H9 (cell line): Measurements from ENCODE around the gene EXOC3. TPM values are rescaled to one million over a fixed set of nuclear protein-coding genes. Genes with fewer than 3 reads are reported as not detected.

Experiments
- DNase-seq: peaks from one replicate; pipeline ENCODE4 v3.0.0-alpha.2; 2017
- H2AFZ ChIP-seq: one replicate; pipeline ENCODE4 v1.6.1; 2013; ENCODE audit warnings: mild to moderate bottlenecking, low read length, control low read depth, moderate library complexity
- H2AK5ac ChIP-seq: 2 replicates; pipeline ENCODE4 v1.6.1; 2013; ENCODE audit warnings: low read length, control low read depth, mixed read lengths; ENCODE audit not compliant: insufficient read length
- H2BK120ac ChIP-seq: one replicate; pipeline ENCODE4 v1.6.1; 2013; ENCODE audit warnings: low read depth, mild to moderate bottlenecking, low read length, control low read depth, inconsistent platforms; ENCODE audit not compliant: poor library complexity, severe bottlenecking
- H2BK12ac ChIP-seq: 2 replicates; pipeline ENCODE4 v1.6.1; 2013; ENCODE audit warnings: low read length, control low read depth, mixed read lengths, low read depth; ENCODE audit not compliant: insufficient read length
- H2BK15ac ChIP-seq: 2 replicates; pipeline ENCODE4 v1.6.1; 2013; ENCODE audit warnings: low read depth, low read length, control low read depth
- H2BK20ac ChIP-seq: one replicate; pipeline ENCODE4 v1.6.1; 2013; ENCODE audit warnings: low read depth, mild to moderate bottlenecking, low read length, control low read depth, inconsistent platforms; ENCODE audit not compliant: poor library complexity, severe bottlenecking
- H2BK5ac ChIP-seq: 2 replicates; pipeline ENCODE4 v1.6.1; 2013; ENCODE audit warnings: low read length, control low read depth, mixed read lengths; ENCODE audit not compliant: insufficient read length
- H3K14ac ChIP-seq: 2 replicates; pipeline ENCODE4 v1.6.1; 2013; ENCODE audit warnings: low read length, control low read depth; ENCODE audit not compliant: insufficient read depth
- H3K18ac ChIP-seq: 2 replicates; pipeline ENCODE4 v1.6.1; 2013; ENCODE audit warnings: low read depth, mild to moderate bottlenecking, mixed read lengths, low read length, control low read depth; ENCODE audit not compliant: insufficient read length
- H3K23ac ChIP-seq: 2 replicates; pipeline ENCODE4 v1.6.1; 2013; ENCODE audit warnings: low read length, control low read depth, mixed read lengths, low read depth; ENCODE audit not compliant: insufficient read length
- H3K23me2 ChIP-seq: 2 replicates; pipeline ENCODE4 v1.6.1; 2013; ENCODE audit warnings: low read depth, mild to moderate bottlenecking, mixed read lengths, low read length, control low read depth; ENCODE audit not compliant: insufficient read length, poor library complexity, severe bottlenecking
- H3K27ac ChIP-seq: 2 replicates; pipeline ENCODE4 v1.5.1; 2013; ENCODE audit warnings: low read length, control low read depth, mixed read lengths, low read depth; ENCODE audit not compliant: insufficient read length
- H3K27me3 ChIP-seq: 2 replicates; pipeline ENCODE4 v1.6.1; 2013; ENCODE audit warnings: low read length, control low read depth, inconsistent platforms; ENCODE audit not compliant: insufficient read depth
- H3K4ac ChIP-seq: 2 replicates; pipeline ENCODE4 v1.6.1; 2013; ENCODE audit warnings: low read depth, mild to moderate bottlenecking, control low read depth, inconsistent platforms, low read length, moderate library complexity
- H3K4me1 ChIP-seq: 2 replicates; pipeline ENCODE4 v1.6.1; 2013; ENCODE audit warnings: low read length, control low read depth, inconsistent platforms; ENCODE audit not compliant: insufficient read depth
- H3K4me2 ChIP-seq: 2 replicates; pipeline ENCODE4 v1.6.1; 2013; ENCODE audit warnings: low read length, control low read depth, mixed read lengths; ENCODE audit not compliant: insufficient read length, insufficient read depth
- H3K56ac ChIP-seq: 2 replicates; pipeline ENCODE4 v1.6.1; 2013; ENCODE audit warnings: low read depth, mild to moderate bottlenecking, mixed read lengths, low read length, control low read depth; ENCODE audit not compliant: insufficient read length
- H3K79me1 ChIP-seq: 2 replicates; pipeline ENCODE4 v1.6.1; 2013; ENCODE audit warnings: low read depth, mild to moderate bottlenecking, moderate library complexity, low read length, control low read depth, inconsistent platforms; ENCODE audit not compliant: insufficient read depth, poor library complexity, severe bottlenecking
- H3K79me2 ChIP-seq: 2 replicates; pipeline ENCODE4 v1.6.1; 2013; ENCODE audit warnings: low read length, control low read depth, inconsistent platforms; ENCODE audit not compliant: insufficient read depth
- H3K9ac ChIP-seq: 2 replicates; pipeline ENCODE4 v1.6.1; 2013; ENCODE audit warnings: low read length, control low read depth, mixed read lengths; ENCODE audit not compliant: insufficient read length; ENCODE audit errors: extremely low read depth
- H3K9me3 ChIP-seq: one replicate; pipeline ENCODE4 v1.6.1; 2013; ENCODE audit warnings: low read depth, low read length, inconsistent platforms; ENCODE audit not compliant: control insufficient read depth
- H3T11ph ChIP-seq: one replicate; pipeline ENCODE4 v1.6.1; 2013; ENCODE audit warnings: mild to moderate bottlenecking, low read length, control low read depth, inconsistent platforms
- H4K20me1 ChIP-seq: one replicate; pipeline ENCODE4 v1.6.1; 2013; ENCODE audit not compliant: control insufficient read depth, insufficient read length, insufficient read depth
- H4K5ac ChIP-seq: 2 replicates; pipeline ENCODE4 v1.6.1; 2013; ENCODE audit warnings: low read depth, mild to moderate bottlenecking, mixed read lengths, low read length, control low read depth; ENCODE audit not compliant: insufficient read length
- H4K8ac ChIP-seq: replicated peaks from 2 replicates; pipeline ENCODE4 v1.6.1; 2013; ENCODE audit warnings: low read length, control low read depth, mixed read lengths, low read depth; ENCODE audit not compliant: insufficient read length
- H4K91ac ChIP-seq: 2 replicates; pipeline ENCODE4 v1.6.1; 2013; ENCODE audit warnings: low read depth, mild to moderate bottlenecking, moderate library complexity, mixed read lengths, low read length, control low read depth; ENCODE audit not compliant: insufficient read length
- H3K27ac Mint-ChIP-seq, 3 experiments: 2 replicates in 2 of 3; 3 replicates in 1 of 3; pipeline ENCODE4 v1.8.0; 2020 to 2021; ENCODE audit warnings: mixed read lengths in 3 of 3, mild to moderate bottlenecking in 1 of 3, moderate library complexity in 1 of 3
- H3K27me3 Mint-ChIP-seq: 2 replicates; pipeline ENCODE4 v1.8.0; 2021; ENCODE audit warnings: low read depth, mild to moderate bottlenecking, moderate library complexity, mixed read lengths
- H3K36me3 Mint-ChIP-seq, 3 experiments: 2 replicates in 2 of 3; 3 replicates in 1 of 3; pipeline ENCODE4 v1.8.0; 2020 to 2021; ENCODE audit warnings: low read depth in 3 of 3, mixed read lengths in 3 of 3; ENCODE audit not compliant: insufficient read depth in 1 of 3
- H3K4me1 Mint-ChIP-seq, 2 experiments: 2 replicates each; pipeline ENCODE4 v1.8.0; 2020; ENCODE audit warnings: mixed read lengths in 2 of 2
- H3K4me3 Mint-ChIP-seq, 2 experiments: 2 replicates in 1 of 2; 3 replicates in 1 of 2; pipeline ENCODE4 v1.8.0; 2020 to 2021; ENCODE audit warnings: mild to moderate bottlenecking in 2 of 2, mixed read lengths in 2 of 2, moderate library complexity in 1 of 2
- H3K9me3 Mint-ChIP-seq, 2 experiments: 2 replicates in 1 of 2; 3 replicates in 1 of 2; pipeline ENCODE4 v1.8.0; 2020; ENCODE audit warnings: mild to moderate bottlenecking in 2 of 2, mixed read lengths in 2 of 2, moderate library complexity in 1 of 2
- WGBS: extraction: QIAGEN DNeasy Blood & Tissue Kit; methylation state at CpG from one replicate; pipeline ENCODE4 v1.1.7; 2013; ENCODE audit warnings: missing lambda C conversion rate, low lambda C conversion rate, mixed read lengths; ENCODE audit not compliant: insufficient read length; ENCODE audit errors: extremely low coverage; 5-methylcytosine and 5-hydroxymethylcytosine counted together
- total RNA-seq: library from RNA; stranded (reverse); gene quantifications from 2 replicates; pipeline ENCODE4 v1.2.1, GENCODE V29; 2021
- TF ChIP-seq, protein P1 (sequence below): fragments of 200-600 bp; sonication (generic); conservative IDR thresholded peaks from 3 replicates; pipeline ENCODE4 v1.8.0; 2021; ENCODE audit warnings: antibody characterized with exemption, mild to moderate bottlenecking

The EXOC3 gene
- total RNA-seq, 1 experiment from 2014 or later: 36.7 TPM

DNA sequence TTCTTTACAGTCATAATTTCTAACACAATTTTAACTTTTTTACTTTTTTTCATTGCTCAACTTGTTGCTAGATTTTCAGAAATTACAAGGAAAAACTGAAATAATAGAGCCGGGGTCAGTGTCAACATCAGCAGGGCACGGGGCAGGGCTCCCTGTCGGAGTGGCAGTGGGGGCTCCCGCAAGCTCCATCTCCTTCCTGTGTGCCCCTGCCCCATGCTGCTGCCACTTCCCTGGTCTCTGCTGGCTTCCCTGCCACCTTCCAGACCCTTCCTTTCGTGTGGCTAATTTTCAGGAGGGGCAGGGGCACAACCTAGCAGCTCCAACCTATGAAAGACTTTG is 1.0 kb upstream of the EXOC3 start:
- H3K4ac ChIP-seq: no peak overlapping the region
- peaks cover 6% of the 10 kb centered on the region; the same call in 1 of the 2 replicates for H3K79me2 ChIP-seq
- H3K56ac ChIP-seq: no peak overlapping the region
- peaks cover 8 to 10% of the 10 kb centered on the region in 2 experiments; a peak in 3 of 4 replicates for H3K4me1 Mint-ChIP-seq
- peaks cover 10% of the 10 kb centered on the region for H3K79me1 ChIP-seq
- H2AFZ ChIP-seq: no peak overlapping the region
- H2BK15ac ChIP-seq: no peak overlapping the region
- 0 out of 5 replicates have a peak, but pooled peaks cover 0 to 3% of the 10 kb centered on the region in 2 experiments for H3K9me3 Mint-ChIP-seq
- no peak overlapping the region for H4K91ac ChIP-seq
- H2BK5ac ChIP-seq: no peak overlapping the region
- H3K36me3 Mint-ChIP-seq: peaks cover 4 to 9% (median 7%) of the 10 kb centered on the region in 3 experiments; a peak in 6 of 7 replicates
- no peaks in the 10 kb centered on the region for H3K4me1 ChIP-seq
- no peak overlapping the region for H2AK5ac ChIP-seq
- peaks cover 12% of the 10 kb centered on the region for H3K23me2 ChIP-seq
- H3K23ac ChIP-seq: no peak overlapping the region
- no CpG with 5 or more reads among the region's 5 CpGs for WGBS
- H4K20me1 ChIP-seq: no peaks in the 10 kb centered on the region
- H3K14ac ChIP-seq: no peak overlapping the region
- no peak overlapping the region for H2BK12ac ChIP-seq
- H3T11ph ChIP-seq: no peak overlapping the region
- no peak overlapping the region for H2BK20ac ChIP-seq
- TF ChIP-seq, protein P1, sequence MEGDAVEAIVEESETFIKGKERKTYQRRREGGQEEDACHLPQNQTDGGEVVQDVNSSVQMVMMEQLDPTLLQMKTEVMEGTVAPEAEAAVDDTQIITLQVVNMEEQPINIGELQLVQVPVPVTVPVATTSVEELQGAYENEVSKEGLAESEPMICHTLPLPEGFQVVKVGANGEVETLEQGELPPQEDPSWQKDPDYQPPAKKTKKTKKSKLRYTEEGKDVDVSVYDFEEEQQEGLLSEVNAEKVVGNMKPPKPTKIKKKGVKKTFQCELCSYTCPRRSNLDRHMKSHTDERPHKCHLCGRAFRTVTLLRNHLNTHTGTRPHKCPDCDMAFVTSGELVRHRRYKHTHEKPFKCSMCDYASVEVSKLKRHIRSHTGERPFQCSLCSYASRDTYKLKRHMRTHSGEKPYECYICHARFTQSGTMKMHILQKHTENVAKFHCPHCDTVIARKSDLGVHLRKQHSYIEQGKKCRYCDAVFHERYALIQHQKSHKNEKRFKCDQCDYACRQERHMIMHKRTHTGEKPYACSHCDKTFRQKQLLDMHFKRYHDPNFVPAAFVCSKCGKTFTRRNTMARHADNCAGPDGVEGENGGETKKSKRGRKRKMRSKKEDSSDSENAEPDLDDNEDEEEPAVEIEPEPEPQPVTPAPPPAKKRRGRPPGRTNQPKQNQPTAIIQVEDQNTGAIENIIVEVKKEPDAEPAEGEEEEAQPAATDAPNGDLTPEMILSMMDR: no peak
- H3K27me3 ChIP-seq: no peaks in the 10 kb centered on the region
- peaks cover 25% of the 10 kb centered on the region for H3K27me3 Mint-ChIP-seq
- peak overlapping the region; percentile 94 to 98 for H3K4me3 Mint-ChIP-seq
- H2BK120ac ChIP-seq: no peak overlapping the region
- H3K9ac ChIP-seq: no peak overlapping the region
- H3K9me3 ChIP-seq: no peaks in the 10 kb centered on the region
- no peak overlapping the region for H3K27ac ChIP-seq
- H3K18ac ChIP-seq: no peak overlapping the region
- H3K4me2 ChIP-seq: peak overlapping the region; percentile 89
- H4K8ac ChIP-seq: no peak overlapping the region
- no peak overlapping the region for H4K5ac ChIP-seq
- H3K27ac Mint-ChIP-seq: no peak overlapping the region
- DNase-seq: peak; percentile 20
